HG03064 (cell line): ENCODE measurements around the gene DPT.

Experiments
- ATAC-seq: cut with Tn5 transposase; IDR thresholded peaks from one replicate; pipeline ENCODE4 v1.9.1; 2021; ENCODE audit warnings: low read depth; ENCODE audit not compliant: unreplicated experiment

Gene DPT

DNA sequence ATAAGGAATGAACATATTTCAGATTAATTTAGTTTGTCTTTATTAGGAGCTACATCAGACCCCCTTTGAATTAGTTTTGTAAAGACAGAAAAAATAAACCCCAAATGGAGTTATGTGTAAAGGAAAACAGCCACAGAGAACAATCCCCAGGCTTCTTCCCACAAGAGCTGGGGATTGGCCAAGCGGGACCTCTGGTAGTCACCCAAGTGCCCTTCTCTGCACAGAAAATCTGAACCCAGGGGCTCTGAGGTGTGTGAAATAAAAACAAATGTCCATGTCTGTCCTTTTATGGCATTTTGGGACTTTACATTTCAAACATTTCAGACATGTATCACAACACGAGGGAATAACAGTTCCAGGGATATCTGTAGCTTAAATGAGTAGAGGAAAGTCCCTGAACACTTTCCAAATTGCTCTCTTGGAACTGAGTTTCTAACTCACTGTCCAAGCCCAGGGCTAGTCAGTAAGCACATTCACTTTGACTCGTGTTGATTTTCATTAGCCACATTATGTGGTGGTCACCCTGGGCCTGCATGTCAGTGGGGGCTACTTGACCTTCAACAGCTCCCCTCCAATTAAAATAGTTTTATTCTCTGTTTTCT is 22.5 kb downstream of the DPT start:
- ATAC-seq: no peak

DNA sequence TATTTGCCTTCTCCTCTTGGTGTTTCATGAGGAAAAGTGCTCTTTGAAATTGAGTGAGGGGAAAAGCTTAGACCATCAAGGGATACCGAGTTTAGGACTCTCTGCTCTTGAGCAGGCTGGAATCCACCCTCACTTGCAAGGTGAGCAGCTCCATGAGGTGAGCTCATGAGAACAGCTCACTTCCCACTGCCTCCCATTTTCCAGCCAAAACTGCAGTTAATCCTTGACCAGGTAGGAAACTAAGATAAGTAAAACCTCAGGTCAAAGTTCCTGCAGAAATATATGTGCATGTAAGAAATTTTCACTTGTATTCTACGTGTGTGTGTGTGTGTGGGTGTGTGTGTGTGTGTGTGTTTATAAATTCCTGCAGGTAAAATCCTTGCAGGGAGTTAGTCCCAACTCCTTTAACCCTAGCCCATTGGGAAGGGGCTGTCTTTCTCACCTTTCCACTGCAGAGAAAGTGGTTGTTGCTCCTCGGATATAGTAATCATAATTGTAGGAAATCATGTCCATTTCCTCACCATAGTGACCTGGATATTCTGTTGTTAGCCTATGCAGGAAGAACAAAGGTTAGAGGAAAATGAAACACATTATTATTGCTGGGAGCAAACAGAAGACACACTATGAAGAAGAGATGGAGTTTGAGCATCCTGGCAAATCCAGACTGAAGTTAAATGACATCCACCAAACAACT is 28.3 kb downstream of the DPT start:
- ATAC-seq: no peak

DNA sequence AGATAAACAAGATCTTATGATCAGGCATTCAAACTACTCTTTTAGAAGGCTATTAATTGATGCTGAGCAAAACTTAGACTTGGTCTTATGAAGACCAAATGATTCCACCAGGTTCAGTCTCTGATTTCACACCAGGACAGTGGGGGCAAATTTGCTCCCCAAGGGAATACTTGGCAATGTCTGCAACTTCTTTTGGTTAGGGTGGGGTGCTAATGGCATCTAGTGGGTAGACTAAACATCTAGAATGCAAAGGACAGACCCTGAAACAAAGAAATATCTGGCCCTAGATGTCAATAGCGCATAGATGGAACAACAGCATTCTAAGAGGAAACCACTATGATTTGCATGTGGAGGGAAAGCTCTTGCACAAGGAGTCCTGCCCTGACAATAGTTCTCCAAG is 30.6 kb downstream of the DPT start:
- no peak for ATAC-seq

DNA sequence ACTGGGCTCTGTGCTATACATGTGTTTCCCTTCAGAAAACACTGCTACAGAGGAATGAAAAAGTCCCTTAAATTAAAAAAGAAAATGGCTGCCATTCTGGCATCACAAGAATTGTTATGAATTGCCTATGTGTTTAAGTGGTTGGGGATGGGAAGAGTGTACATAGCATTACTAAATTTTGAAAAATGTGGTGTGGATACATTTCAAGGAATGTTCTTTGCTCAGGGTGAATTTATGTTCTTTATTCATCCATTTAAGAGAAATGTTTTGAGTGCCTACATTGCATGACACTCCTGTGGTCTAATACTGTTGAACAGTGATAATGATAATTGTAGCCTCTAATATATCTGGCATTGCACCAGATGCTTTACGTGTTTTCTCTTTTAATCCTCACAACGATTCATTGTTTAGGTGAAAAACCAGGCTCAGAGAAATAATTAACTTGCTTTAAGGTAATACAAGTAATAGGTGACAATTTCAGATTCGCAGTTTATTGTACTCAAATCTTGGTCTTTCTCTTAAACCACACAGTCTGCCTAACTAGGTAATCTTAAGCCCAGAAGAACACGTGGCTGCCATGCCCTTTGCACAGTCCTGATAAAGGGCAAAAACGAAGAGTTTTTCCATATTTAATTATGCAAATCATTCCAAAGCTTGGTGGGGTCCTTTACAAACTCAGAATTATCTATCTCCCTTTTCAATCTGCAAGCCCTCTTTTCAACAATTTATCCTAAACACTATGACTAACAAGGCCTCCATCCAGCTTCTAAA is 31.5 kb downstream of the DPT start:
- no peak for ATAC-seq

DNA sequence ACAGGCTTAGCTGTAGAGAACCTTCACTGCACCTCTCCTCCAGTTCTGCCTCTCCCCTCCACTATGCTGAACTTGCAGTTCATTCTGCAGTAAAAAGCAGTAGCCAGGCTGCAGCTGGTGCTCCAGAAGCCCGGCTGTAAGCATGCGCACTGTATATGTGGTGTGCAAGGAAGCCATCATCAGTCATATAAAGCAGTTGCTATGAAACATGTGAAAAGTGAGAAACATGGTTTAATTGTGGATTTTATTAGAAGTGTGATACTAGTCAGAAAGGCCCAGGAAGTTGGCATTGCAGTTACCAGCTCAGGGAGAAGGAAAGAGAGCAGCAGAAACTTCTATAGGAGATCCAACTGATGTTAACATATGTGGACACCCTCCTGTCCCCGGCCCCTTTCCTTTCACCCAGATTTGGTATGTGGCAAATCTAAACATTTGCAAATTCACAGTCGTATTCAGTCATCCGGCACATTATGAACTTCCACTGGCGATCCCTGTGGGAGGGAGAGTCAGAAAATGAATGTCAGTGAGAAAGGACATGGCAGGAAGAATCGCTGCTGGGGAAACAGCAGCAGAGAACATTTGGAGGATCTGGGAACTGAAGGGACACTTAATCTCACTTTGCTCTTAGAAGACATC is 32.8 kb downstream of the DPT start:
- no peak for ATAC-seq

DNA sequence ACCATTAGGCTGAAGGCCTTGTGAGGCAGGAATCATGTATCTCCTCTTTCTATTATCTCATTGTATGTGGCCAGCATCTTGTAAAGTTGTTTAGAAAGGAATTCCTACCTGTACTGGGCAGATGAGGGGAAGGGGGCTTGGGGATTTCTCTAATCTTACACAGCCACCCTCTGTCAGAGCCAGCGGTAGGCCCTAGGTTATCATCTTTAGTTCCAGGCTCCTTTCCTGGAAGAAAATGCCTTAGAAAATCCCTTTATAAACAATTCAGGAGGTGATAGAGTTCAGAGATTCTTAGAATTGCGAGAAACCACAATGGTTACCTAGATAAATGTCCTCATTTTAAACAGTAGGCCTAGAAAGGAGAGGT is 35.2 kb downstream of the DPT start:
- no peak for ATAC-seq

DNA sequence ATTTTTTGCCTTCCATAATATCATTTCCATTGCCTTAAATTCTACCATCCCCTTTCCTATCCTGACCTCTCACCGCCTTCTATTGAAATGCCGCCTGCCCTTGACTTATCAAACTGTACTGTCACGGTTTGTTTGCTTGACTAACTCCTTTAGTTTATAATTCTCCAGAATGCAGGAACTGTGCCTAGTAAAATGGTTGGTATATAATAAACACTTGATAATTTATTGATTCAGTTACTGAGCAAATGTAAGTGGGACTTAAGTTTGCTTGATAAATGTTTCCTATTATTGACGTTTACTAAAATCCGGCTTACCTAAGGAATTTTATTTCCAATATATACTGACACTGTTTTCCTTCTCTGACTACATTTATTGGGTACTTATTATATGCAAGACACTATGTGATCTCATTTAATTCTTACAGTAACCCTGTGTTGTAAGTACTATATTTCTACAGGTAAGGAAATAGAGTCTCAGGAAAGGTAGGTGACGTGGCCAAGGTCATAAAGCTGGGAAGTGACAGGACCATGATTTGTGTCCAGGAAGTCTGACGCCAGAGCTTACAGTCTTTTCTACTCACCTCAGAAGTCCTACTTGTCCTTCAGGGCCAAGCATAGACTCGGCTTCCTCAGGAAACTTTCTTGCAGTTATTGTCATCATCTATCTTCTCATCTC is 35.7 kb downstream of the DPT start:
- no peak for ATAC-seq

DNA sequence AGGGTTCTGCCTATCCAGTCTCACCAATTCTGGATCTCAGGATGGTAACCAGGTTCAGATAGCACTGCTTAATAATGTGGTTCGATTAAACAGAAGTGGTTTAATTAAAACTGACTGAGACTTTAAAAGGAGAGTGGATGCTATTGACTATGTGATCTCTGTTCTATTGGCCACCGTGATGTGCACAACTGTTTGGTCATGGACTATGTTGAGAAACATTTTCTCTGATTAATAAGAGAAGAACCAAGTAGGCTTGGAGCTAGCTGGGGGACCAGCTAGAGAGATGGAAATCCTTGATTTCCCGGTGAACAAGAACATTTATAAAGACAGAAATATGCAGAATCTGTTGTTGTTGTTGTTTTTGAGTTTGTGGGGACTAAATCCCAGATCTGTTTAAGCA is 36.5 kb downstream of the DPT start:
- ATAC-seq: no peak

DNA sequence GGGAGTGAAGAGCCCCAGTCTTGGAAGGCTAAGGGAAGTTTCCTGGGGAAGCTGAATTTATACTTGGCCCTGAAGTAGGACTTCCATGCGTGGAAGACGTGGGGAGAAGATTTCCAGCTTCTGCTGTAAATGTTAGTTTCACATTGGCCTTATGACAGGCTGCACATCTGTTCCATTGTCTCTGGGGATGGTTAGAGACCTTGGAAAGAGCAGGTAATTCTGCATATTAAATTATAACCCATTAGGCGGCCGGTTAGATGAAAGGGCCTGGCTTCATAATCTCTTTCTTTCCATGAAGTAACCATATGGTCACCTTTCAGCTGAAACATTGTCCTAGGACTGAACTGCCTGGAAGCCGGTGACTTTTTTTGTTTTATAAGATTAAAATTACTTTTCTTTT is 37.5 kb downstream of the DPT start:
- no peak for ATAC-seq

DNA sequence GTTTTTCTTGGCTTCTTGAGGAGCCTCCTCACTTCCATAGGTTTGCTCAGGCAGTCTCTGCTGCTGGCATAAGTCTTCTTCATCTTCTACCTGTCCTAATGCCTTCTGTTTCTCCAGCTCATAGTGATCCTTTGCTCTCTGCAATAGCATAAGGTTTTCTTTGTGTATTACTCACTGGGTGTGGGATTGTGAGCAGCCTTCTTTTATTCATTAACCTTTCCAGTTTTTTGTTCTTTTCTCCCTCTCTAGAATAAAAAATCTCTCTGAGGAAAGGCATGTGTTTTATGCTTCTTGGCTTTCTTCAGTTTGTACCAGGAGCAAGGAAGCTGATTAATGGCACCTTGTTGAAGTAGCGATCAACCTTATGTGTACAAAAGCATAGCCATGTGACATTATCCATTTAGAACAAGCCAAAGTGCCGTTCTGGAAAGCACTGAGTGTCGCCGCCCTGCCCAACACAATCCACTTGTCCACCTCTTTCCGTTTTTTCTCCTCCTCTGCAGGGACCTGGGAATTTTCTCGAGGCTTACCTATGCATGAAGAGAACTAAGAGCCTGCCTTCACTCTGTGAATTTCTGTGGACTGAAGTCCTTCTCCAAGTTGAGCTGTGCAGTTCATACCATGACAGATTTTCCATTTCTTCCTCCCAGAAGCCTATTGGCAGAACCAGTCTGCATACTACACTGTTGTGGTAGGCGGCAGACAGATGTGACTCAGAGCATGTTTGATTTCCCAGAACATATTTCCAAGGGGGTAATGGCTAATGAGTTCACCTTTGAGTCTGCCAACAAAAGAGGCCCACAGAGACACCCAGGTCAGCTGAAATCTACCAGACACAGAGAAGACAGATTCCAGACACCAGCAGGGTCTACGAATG is 39.0 kb downstream of the DPT start:
- no peak for ATAC-seq

DNA sequence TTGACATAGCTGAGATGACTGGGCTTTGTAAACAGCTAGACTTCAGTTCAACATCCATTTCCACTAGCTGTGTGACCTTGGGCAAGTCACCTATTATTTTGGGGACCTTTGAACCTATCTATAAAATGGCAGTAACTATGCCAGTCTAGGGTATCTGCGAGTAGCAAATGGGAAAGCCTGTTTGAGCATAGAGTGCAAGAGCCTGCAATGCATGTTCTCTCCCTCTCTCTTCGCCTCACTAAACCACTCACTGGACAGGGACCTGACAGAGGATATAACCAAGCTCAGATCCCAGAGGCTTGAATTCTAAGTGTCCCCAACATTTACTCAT is 39.7 kb downstream of the DPT start:
- ATAC-seq: no peak

DNA sequence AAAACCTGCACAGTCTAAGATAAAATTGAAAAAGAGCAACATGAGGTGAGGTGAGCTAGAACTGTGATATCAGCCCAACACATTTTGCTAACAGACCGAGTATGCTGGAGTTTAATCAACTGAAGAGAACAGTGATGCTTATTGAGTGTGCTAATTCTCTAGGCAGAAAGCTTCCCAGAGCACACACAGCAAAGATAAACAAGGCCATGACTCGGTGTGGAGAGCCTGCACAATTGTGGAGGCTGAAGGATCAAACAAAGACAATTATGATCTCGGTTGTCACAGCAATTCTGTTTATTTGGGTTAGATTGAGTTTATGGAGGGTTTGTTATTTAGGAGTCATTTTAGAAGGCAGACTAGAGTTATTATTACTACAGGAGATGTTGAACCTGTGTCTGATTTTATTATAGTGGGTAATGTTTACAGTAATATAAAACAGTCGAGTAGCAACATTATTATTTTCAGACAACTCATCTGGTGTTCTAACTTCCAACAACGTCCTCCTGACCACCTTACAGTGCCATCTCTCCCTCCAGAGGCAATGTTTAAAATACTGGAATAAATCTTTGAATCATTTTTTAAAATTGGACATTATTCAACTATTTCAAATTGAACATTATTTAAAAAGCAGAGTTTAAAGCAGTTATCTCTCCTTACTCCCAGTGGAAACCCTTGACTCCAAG is 40.2 kb downstream of the DPT start:
- no peak for ATAC-seq

DNA sequence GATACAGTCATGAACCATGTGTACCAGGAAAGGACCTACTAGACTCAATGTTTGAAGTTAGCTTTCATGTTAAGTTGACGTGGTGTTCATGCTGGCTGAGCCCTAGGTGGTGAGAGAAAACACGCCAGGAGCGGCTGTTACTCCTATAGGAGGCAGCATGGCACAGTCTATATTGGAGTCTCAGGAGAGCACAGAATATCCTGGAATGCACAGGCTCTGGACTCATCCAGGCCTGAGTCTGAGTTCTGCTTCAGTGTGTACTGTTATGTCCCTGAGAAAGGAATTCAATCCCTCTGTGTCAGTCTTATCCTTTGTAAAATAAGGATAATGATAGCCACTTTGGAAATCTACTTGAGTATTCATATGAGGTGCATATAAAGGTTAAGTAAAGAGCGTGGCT is 41.2 kb downstream of the DPT start:
- no peak for ATAC-seq

DNA sequence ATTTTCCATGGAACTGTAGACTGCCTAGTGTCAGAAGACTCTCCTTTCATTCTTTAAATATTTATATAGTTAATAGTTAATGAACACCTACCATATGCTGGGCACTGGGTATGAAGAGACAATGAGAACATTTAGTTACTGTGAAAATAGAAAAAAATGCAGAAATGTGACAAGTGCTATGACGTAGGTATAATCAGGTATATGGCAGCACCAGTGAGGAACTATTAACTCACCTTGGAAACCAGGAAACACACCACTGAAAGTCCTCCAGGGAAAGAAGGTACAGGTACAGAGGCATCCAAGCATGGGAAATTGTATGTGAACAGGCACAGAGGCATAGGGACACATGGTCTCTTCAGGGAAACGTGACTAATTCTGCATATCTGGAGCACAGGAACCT is 42.3 kb downstream of the DPT start:
- ATAC-seq: no peak

DNA sequence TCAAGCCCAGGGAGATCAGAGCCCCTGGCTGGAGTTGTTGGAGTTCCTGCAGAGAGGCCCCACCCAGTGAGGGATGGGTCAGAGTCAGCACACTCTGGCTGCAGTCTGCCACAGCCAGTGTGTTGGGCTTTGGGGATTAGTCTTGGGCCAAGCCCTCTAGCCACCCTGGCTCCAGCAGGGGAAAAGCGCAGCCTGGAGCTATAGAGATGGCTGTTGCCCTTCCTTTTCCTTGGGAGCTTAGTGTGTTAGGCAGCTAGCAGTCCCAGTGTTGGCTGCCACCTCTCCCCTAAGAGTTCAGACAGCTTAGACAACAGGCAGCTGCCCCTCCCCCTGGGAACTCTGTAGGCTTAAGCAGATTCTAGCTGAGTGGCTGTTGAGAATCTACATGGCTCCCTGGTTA is 45.1 kb downstream of the DPT start:
- no peak for ATAC-seq

DNA sequence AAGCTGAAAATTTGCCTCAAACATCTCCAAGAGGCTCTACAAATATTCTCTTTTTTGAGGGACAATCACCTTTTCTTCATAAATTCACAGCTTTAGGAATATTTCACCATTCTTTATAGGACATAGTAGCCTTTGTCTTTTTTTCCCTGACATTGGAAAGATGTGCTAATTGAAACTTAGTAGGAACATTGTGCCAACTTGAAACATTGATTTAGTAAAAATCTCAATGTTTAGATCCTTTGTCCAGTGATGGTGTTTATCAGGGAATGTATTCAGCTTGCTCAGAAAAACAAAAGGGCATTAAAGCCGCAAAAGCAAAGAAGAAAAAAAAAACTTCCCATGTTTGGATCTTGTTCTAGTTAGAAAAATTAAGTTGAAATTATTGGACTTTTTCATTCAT is 52.1 kb downstream of the DPT start:
- ATAC-seq: no peak

DNA sequence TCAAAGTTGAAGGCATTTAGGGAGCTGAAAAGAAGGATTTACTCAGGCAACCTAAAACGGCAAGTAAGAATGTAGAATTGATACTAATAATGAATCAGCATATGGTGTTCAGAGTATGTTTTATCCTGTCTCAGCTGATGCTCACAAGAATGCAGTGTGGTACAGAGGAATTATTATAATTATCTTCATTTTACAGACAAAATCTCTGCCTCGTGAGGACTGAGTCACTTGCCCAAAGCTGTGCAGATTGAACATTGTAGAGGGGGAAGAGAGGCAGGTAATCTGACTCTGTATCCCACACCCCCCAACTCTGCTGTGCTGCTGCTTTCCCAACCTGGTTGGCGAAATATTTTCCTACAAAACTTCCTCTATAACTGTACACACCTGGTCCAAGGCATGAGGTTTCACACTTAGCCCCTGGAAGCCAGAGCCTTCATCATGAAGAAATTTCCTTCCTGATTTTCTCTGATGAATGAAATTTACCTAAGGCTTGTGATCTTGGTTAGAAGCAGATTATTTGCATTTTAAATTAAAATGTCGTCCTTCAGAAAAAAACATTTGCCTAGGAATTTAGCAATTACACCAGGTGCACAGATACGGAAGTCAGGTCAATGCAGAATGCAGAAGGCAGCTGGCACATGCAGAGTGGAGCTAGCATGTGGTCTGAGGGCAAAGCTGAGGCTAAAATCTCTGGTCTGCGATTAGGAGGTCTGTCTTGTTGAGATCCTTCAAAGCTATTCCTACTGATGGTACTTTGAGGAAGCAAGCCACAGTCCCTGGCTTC is 52.8 kb downstream of the DPT start:
- ATAC-seq: no peak

DNA sequence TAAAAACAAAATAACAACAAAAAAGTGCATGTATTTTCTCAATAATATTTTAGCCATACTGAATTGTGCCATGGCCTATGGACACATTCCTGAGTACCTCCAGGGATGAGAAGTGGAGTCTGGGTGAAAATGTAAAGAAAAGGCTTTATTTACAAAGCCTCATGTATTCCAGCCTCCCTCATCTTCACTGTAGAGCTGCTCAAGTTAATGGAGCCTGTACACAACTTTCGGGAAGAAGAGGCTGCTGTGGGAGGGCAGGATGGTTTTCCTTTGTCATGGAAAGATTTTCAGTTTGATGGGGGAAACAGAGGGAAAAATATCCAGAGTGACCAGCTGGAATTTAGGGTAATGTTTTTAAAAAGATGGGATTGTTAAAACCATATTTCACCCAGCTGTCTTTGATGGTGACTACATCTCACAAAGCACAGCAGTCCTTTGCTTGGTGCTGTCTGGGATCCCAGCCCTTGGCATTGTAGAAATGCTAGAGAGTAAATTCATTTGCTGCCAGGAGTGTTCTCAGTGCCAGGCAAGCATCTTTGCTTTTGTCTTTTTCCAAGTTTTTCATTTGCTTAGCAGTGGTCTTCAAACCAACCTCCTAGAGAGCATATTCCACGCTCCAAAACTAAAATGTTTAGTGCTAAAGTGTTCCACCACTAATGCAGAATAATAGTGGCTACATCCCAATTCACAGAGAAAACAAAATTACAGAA is 54.9 kb downstream of the DPT start:
- no peak for ATAC-seq
